HG02763 (cell line): ENCODE results near the gene CAAP1.
"Not testable (repeated sequence)": the region's sequence is repeated elsewhere in the genome, so short reads cannot be mapped to it uniquely, and the experiment has no call there.

ENCODE experiments used
- ATAC-seq: cut with Tn5 transposase; IDR thresholded peaks from one replicate; pipeline ENCODE4 v1.9.1; 2021; ENCODE audit warnings: mild to moderate bottlenecking, moderate library complexity; ENCODE audit not compliant: unreplicated experiment

CAAP1 gene

GRCh38 chr9:26850995-26851394 lies 41.6 kb downstream of the CAAP1 start:
- no peak for ATAC-seq

- ATAC-seq: no peak
Observed at GRCh38 chr9:26833792-26834191, 58.8 kb downstream of the CAAP1 start.

DNA sequence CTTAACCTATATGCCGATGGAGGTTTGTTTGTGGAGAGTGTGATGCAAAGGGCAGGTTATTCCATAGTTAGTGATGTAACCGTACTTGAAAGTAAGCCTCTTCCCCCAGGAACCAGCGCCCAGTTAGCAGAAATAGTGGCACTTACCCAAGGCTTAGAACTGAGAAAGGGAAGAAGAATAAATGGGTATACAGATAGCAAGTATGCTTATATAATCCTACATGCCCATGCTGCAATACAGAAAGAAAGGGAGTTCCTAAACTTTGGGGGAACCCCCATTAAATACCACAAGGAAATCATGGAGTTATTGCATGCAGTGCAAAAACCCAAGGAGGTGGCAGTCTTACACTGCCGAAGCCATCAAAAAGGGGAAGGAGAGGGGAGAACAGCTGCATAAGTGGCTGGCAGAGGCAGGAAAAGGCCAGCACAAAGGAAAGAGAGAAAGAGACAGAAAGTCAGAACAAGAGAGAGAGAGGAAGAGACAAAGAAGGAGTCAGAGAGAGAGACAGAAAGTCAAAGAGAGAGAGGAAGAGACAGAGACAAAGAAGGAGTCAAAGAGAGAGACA lies 64.1 kb downstream of the CAAP1 start:
- ATAC-seq: not testable (repeated sequence)

DNA sequence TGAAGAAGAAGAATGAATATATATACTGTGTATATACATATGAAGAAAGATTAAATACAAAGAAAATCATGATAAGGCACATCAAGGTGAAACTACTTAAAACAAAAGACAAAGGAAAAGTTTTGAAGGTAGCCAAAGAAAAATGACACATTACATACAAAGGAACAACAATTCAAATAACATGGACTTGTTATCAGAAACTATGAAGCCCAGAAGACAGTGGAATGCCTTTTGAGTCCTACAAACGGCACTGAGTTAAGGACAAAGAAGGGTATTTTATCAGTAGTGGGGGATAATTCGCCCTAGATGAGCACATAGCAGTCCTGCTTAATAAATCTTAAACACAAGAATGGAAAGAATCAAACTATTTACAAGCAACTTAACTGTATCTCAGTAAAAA lies 77.8 kb downstream of the CAAP1 start:
- no peak for ATAC-seq

- no peak for ATAC-seq
Observed at GRCh38 chr9:26813247-26813646, 79.4 kb downstream of the CAAP1 start.

DNA sequence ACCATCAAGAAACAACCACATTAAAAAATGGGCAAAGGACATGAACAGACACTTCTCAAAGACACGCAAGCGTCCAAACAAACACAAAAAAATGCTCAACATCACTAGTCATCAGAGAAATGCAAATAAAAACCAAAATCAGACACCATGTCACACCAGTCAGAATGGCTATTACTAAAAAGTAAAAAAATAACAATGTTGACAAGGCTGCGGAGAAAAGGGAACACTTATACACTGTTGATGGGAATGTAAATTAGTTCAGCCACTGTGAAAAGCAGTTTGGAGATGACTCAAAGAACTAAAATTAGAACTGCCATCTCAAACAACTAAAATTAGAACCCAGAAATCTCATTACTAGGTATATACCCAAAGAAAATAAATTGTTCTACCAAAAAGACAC lies 80.4 kb downstream of the CAAP1 start:
- ATAC-seq: no peak

DNA sequence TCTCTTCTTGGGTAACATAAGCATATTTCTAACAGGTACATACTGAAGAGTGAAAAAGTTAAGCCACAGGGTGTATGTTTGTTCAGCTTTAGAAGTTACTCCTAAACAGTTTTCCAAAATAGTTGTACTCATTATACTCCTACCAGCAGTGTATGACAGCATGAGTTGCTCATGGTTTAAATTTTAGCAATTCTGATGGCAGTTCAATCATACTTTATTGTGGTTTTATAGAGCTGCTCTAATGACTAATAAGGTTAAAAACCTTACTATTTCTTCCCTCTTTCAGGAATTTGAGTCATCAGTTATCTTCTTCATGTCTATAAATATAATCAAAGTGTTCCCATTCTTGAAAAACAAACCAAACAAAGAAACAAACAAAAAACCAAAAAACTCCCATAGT lies 81.5 kb downstream of the CAAP1 start:
- no peak for ATAC-seq

- ATAC-seq: no peak
Observed at GRCh38 chr9:26809795-26810194, 82.8 kb downstream of the CAAP1 start.

- ATAC-seq: no peak
Observed at GRCh38 chr9:26807161-26807560, 85.4 kb downstream of the CAAP1 start.

- no peak for ATAC-seq
Observed at GRCh38 chr9:26802921-26803320, 89.7 kb downstream of the CAAP1 start.

DNA sequence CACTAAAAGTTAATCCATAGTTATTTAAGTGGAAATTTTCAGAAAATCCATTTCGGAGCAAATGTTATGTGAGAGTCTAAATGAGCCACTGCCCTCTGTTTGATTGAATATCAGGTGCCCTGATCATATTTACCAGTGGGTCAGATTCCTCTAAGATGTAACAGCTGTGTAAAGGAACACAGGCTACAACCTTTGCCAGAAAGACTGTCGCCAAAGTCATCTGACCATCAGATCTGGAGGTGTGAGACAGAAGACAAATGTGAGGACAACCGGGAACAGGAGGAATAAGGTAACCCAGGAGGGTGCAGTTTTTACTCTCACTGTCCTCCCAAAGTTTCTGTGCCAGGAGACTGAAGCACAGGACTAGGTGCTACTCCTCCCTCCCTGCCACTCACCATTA lies 90.8 kb downstream of the CAAP1 start:
- ATAC-seq: no peak

- no peak for ATAC-seq
Observed at GRCh38 chr9:26800322-26800721, 92.3 kb downstream of the CAAP1 start.

DNA sequence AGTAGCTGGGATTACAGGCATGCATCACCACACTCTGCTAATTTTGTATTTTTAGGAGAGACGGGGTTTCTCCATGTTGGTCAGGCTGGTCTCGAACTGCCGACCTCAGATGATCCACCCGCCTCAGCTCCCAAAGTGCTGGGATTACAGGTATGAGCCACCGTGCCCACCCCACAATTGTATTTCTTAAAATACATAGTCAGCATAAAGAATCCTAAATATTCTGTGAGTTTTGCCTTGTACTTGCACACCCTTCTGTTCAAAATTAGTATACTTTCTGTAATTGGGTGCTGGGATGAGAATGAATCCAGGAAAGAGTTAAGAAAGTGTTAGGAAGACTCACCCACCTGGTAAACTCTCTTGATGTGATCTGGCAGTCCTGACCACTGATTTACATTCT lies 101.3 kb downstream of the CAAP1 start:
- no peak for ATAC-seq
